Sigmoid colon (tissue), 7 donors: ENCODE data around the gene TMEM240. TPM values are rescaled to one million over a fixed set of nuclear protein-coding genes. Genes with fewer than 3 reads are reported as not detected.

Source experiments
- DNase-seq: peaks from one replicate; pipeline ENCODE4 v3.0.0-alpha.2; 2019
- H3K27ac ChIP-seq, 4 donors: fragments of 200-600 bp; sonication (generic); one replicate each; pipeline ENCODE4 v1.5.1; 2016 to 2019; ENCODE audit warnings: mild to moderate bottlenecking in 1 of 4
- H3K27me3 ChIP-seq, 3 donors: fragments of 200-600 bp; sonication (generic); one replicate each; pipeline ENCODE4 v1.5.1; 2019; ENCODE audit warnings: mild to moderate bottlenecking in 1 of 3
- H3K36me3 ChIP-seq, 4 donors: fragments of 200-600 bp; sonication (generic); one replicate each; pipeline ENCODE4 v1.5.1; 2016 to 2019
- H3K4me1 ChIP-seq, 4 donors: fragments of 200-600 bp; sonication (generic); one replicate each; pipeline ENCODE4 v1.5.1; 2017 to 2019
- H3K4me3 ChIP-seq, 4 donors: fragments of 200-600 bp; sonication (generic); one replicate each; pipeline ENCODE4 v1.5.1; 2017 to 2019; ENCODE audit warnings: mild to moderate bottlenecking in 2 of 4, moderate library complexity in 1 of 4
- H3K9me3 ChIP-seq, 4 donors: fragments of 200-600 bp in 3 of 4; sonication (generic) in 3 of 4; one replicate each; pipeline versions ENCODE4 v1.5.1 to v1.6.1; 2013 to 2019
- EP300 ChIP-seq, 4 donors: sonication (generic); formaldehyde crosslinking; IDR thresholded peaks; one replicate each; pipeline ENCODE4 v1.6.1; 2017; ENCODE audit warnings: antibody characterized with exemption in 4 of 4
- POLR2A ChIP-seq, 2 donors: fragments of 450-650 bp; IDR thresholded peaks; one replicate each; pipeline ENCODE4 v1.6.1; 2016; ENCODE audit warnings: antibody characterized with exemption in 2 of 2, mild to moderate bottlenecking in 2 of 2, moderate library complexity in 2 of 2
- POLR2AphosphoS5 ChIP-seq, 4 donors: sonication (generic); formaldehyde crosslinking; IDR thresholded peaks; one replicate each; pipeline ENCODE4 v1.6.1; 2017; ENCODE audit warnings: antibody characterized with exemption in 4 of 4
- WGBS, 2 donors: extraction: QIAGEN DNeasy Blood & Tissue Kit; methylation state at CpG; one replicate each; pipeline ENCODE4 v1.1.7; 2013; 5-methylcytosine and 5-hydroxymethylcytosine counted together
- intact Hi-C: fragments of 100-400 bp; cut with DNase I; formaldehyde crosslinking; loops from one replicate; pipeline ENCODE4 v1.15.1; 2023
- polyA plus RNA-seq, 3 donors: library from polyadenylated mRNA; stranded (reverse); fragments of 200-250 nt; gene quantifications; one replicate each; pipeline ENCODE4 v1.2.3, GENCODE V29; 2013
- total RNA-seq, 4 donors: library from RNA; depleted of rRNA; stranded (reverse); fragments of >200 nt; gene quantifications; one replicate each; pipeline ENCODE4 v1.1.0, GENCODE V29; 2016
- TF ChIP-seq, protein P1 (sequence below), 4 experiments: fragments of 450-650 bp in 3 of 4; fragments of 200-600 bp in 1 of 4; IDR thresholded peaks; one replicate each; pipeline ENCODE4 v1.5.1; 2016 to 2019; ENCODE audit warnings: antibody characterized with exemption in 4 of 4, mild to moderate bottlenecking in 3 of 4, moderate library complexity in 2 of 4
- donor health status: healthy with polysubstance abuse.
- donor health status: Bipolar disorder and iron deficiency.
- donor health status: healthy.

TMEM240 gene
- total and polyA plus RNA-seq, 7 donors = 3.7 to 35.2 (median 15.8) TPM; not detected in 1

DNA sequence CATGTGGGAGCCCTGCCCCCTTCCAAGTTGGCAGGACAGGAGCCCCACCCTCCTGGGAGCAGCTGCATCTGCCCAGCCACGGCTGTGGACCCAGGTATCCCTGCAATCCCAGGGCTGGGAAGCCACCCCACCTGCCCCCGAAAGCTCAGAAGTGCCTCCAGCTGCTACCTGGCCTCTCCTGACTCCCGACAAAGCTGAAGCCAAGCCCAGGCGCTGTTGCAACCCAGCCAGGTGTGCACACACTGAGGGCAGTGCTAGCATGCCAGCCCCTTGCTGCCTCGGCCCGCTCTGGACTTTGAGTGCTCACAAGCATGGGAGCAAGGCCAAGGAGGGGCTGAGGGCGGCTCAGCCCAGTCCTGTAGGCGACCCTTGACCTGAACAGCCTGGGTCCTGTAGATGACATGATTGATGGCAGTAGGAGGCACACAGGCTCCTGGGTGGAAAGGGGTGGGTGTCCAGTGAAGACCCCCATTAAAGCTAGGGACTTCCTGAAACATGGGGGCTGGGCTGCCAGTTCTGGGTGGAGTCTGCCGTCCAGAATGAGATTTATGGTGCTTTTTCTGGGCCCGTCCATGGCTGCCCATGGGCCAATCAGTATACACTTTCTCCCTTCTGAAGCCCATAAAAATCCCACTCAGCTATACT lies 37.1 kb upstream of the TMEM240 start:
- Histone ChIP-seq H3K27me3 (peaks cover 0 to 4% (median 3%) of the 10 kb centered on the region in 3 donors), H3K36me3 (no peaks in the 10 kb centered on the region), H3K9me3 (no peaks in the 10 kb centered on the region), H3K4me3 (no peak overlapping the region), H3K27ac (no peak overlapping the region), H3K4me1 (peaks cover 0 to 22% (median 19%) of the 10 kb centered on the region in 4 donors)
- intact Hi-C loops = no loop called here
- 14 to 49% methylated on average over 10 of the region's 10 CpGs for whole genome bisulfite sequencing, 2 donors
- no peak for DNase-seq
- TF ChIP-seq POLR2AphosphoS5 (IDR thresholded peaks at IDR 0.05) (no peak), POLR2A (IDR thresholded peaks at IDR 0.05) (no peak), EP300 (IDR thresholded peaks at IDR 0.05) (no peak)
- TF ChIP-seq, protein P1, sequence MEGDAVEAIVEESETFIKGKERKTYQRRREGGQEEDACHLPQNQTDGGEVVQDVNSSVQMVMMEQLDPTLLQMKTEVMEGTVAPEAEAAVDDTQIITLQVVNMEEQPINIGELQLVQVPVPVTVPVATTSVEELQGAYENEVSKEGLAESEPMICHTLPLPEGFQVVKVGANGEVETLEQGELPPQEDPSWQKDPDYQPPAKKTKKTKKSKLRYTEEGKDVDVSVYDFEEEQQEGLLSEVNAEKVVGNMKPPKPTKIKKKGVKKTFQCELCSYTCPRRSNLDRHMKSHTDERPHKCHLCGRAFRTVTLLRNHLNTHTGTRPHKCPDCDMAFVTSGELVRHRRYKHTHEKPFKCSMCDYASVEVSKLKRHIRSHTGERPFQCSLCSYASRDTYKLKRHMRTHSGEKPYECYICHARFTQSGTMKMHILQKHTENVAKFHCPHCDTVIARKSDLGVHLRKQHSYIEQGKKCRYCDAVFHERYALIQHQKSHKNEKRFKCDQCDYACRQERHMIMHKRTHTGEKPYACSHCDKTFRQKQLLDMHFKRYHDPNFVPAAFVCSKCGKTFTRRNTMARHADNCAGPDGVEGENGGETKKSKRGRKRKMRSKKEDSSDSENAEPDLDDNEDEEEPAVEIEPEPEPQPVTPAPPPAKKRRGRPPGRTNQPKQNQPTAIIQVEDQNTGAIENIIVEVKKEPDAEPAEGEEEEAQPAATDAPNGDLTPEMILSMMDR (IDR thresholded peaks at IDR 0.05) = no peak

DNA sequence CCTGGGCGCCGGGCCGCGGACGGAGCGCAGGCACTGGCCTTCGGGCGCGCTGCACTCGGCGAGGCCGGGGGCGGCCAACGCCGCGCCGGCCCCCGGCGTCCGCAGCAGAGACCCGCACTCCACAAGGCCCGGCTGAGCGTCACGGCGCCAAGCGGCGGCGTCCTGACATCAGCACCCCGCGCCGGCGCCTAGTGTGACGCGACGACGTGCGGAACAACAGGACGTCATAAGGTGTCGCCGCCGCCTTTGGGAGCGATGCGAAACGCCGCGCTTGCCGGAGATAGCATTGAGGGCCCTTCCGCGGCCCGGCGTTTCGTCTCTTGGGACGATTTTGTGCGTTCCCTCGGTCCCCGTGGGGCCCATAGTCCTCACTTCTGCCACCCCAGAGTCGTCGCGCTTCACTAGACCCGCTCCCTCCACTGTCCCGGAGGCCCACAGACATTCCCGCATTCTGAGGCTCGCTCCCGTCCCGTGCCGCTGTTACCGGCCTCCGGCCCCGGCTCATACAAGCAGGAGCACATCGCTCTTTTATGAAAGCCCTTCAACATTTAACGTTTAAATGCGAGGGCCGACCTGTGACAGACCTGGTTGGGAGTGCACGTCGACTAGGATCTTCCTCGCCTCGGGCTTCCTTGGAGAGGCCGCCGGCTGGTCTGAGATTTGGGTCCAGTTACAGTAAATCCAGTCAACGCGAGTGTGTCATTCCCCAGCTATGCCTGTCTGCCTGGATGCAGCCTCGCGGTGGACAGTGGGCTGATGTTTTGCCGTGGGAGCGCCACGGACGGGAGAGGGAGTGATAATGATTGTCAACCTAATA lies 34.5 kb upstream of the TMEM240 start, which contains the start of gene SSU72:
Gene SSU72, minus strand, starts transcription at position 143 of the 817 bp plus-strand sequence. CDS start 306 bp downstream, outside the sequence.
- Histone ChIP-seq H3K4me3 (peak within 1 kb of the TSS; percentile 95 to 100 (median 98)), H3K36me3 (no peaks in the 10 kb centered on the region), H3K9me3 (no peaks in the 10 kb centered on the region), H3K4me1 (peaks cover 0 to 44% (median 37%) of the 10 kb centered on the region in 4 donors), H3K27ac (peak within 1 kb of the TSS; percentile 97 to 100 (median 99)), H3K27me3 (no peaks in the 10 kb centered on the region)
- WGBS, 2 donors = 0% methylated on average over 87 of the region's 87 CpGs
- TF ChIP-seq, protein P1 (IDR thresholded peaks at IDR 0.05) = no peak
- TF ChIP-seq EP300 (IDR thresholded peaks at IDR 0.05) = peak in 2 of 4 donors; percentile 17 to 18
- peak; percentile 98 to 99 (median 98) for TF ChIP-seq POLR2AphosphoS5 (IDR thresholded peaks at IDR 0.05)
- TF ChIP-seq POLR2A (IDR thresholded peaks at IDR 0.05) = peak; percentile 93
- intact Hi-C loops = loop anchor here (2.0 kb wide), 1 partner anchor 40 kb away; the partner anchor contains the start of gene MIB2
- DNase-seq = peak; percentile 97

DNA sequence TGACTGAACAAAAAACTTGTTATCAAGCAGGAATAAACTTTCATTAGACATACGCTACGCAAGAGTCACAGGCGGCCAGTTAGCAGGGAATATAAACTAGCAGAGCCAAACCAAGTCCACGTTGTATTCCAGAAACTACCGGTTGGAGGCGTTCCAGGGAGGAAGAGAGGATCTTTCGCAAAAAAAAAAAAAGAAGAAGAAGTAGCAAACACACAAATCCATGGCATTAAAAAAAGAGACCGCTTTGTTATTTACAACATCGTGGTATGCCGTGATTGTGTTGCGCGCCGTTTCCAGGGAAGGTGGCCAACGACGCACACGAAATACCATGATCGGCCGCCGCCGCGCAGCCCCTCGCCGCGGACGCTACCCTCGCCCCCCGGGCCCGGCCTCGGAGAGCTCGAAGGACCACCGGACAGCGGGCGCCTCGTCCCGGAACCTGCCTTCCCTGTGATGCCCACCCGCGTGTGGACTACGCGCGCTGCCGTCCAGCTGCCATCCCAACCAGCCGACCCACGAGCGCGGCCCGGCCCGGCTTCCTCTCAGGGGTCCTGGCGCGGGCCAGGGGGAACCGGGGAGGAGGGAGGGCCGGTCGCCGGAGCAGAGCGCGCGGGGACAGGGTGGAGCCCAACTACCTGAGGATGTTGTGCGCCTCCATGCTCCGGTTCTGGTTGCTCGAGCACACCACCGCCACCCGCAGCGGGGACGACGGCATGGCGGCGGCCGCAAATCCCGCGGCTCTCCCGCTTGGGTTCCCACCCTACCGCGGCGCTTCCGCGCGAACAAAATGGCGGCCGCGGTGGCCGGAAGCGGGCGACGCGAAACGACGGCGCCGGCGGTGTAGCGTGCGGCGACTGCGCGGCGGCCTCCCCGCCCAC lies 33.7 kb upstream of the TMEM240 start:
- TF ChIP-seq POLR2AphosphoS5 (IDR thresholded peaks at IDR 0.05) (peak in 2 of 4 donors; percentile 16 to 18), EP300 (IDR thresholded peaks at IDR 0.05) (no peak)
- TF ChIP-seq, protein P1 (IDR thresholded peaks at IDR 0.05) = peak in 1 of 4 experiments; percentile 5
- Histone ChIP-seq H3K4me1 (peaks cover 0 to 48% (median 44%) of the 10 kb centered on the region in 4 donors), H3K9me3 (no peaks in the 10 kb centered on the region), H3K27me3 (no peaks in the 10 kb centered on the region), H3K27ac (peak overlapping the region; percentile 97 to 100 (median 99)), H3K36me3 (no peaks in the 10 kb centered on the region), H3K4me3 (peak overlapping the region; percentile 95 to 100 (median 98))
- WGBS, 2 donors = 0 to 1% methylated on average over 96 of the region's 96 CpGs
- DNase-seq = peak; percentile 75
- intact Hi-C loops = loop anchor here (2.0 kb wide), 1 partner anchor 41 kb away; the partner anchor contains the start of gene MIB2

DNA sequence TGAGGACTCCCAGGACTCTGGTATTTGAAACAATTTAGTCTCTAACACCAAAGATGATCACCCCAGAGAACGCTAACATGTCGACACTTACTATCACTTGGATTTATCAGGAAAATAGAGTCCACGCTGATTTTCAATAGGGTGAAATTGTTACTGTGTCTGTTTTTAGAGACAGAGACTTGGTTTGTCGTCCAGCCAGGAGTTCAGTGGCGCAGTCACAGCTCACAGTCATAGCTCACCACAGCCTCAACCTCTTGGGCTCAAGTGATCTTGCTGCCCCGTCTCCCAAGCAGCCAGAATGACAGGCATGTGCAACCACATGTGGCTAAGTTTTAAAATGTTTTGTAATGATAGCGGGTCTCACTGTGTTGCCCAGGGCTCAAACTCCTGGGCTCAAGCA lies 28.9 kb upstream of the TMEM240 start:
- H3K36me3 ChIP-seq = peaks cover 3 to 9% (median 7%) of the 10 kb centered on the region in 4 donors
- no peak overlapping the region for H3K4me3 ChIP-seq
- no peak for DNase-seq
- H3K9me3 ChIP-seq = no peaks in the 10 kb centered on the region
- peaks cover 0 to 60% (median 55%) of the 10 kb centered on the region in 4 donors for H3K4me1 ChIP-seq
- no peak overlapping the region for H3K27ac ChIP-seq
- TF ChIP-seq, protein P1 (IDR thresholded peaks at IDR 0.05) = no peak
- TF ChIP-seq EP300 (IDR thresholded peaks at IDR 0.05) (no peak), POLR2AphosphoS5 (IDR thresholded peaks at IDR 0.05) (no peak), POLR2A (IDR thresholded peaks at IDR 0.05) (no peak)
- WGBS, 2 donors = 88 to 92% methylated on average over 7 of the region's 7 CpGs
- no peaks in the 10 kb centered on the region for H3K27me3 ChIP-seq
- intact Hi-C loops = no loop called here
